HCT116 (cell line): Measurements from ENCODE around the gene WDR35.

Source experiments
- CTCF ChIP-seq, 3 experiments: fragments of 200-600 bp in 1 of 3; sonication (generic) in 1 of 3; IDR thresholded peaks in 2 of 3; conservative IDR thresholded peaks in 1 of 3; 2 replicates each; pipeline ENCODE4 v1.5.1; 2012 to 2017; ENCODE audit warnings: low read depth in 2 of 3, low read length in 2 of 3, antibody characterized with exemption in 1 of 3, borderline replicate concordance in 1 of 3, control low read depth in 1 of 3, mild to moderate bottlenecking in 1 of 3, mixed read lengths in 1 of 3, mixed run types in 1 of 3, moderate library complexity in 1 of 3; ENCODE audit not compliant: insufficient read depth in 1 of 3
- TF ChIP-seq, protein P1 (sequence below): IDR thresholded peaks from 2 replicates; pipeline ENCODE4 v1.6.1; 2012

DNA sequence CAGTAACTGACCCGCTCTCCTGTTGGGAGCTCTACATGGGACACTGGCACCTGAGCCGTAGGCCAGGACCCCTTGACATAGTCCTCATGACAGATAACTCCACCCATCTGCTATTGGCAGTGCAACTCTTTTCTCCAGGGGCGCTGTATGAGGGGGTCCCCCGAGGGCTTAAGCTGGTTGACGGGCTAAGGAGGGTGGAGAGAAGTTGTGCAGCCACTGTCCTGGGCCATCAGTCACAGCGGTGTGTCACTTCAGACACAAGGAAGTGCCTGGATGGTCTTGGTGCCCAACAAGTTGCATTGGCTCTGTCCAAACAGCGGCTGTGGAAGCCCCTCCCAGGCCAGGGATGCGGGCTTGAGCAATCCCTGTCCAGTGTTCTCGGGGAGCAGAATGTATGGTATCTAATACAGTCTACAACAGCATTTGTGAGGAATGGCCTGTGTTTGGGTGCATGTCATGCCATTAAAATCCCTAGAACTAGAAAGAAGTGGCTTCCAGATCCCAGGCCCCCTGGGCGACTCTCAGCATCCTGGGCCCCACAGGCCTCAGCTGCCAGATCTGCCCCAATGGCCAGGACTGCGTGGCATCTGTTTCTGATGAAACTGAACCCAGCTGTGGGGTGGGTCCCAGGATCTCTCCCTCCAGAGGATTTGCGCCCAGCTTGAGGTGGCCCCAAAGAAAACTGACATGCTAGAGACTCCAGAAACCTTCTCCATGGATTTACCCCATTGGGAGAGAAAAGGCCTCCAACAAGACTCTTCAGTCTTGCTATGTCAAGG is 111.4 kb downstream of the WDR35 start:
- TF ChIP-seq CTCF (IDR thresholded peaks at IDR 0.05 in 2 of 3, conservative IDR thresholded peaks at IDR 0.05 in 1 of 3; ENCODE audit: borderline replicate concordance in 1 of 3, insufficient read depth in 1 of 3, low read depth in 2 of 3, low read length in 2 of 3) = no peak
- TF ChIP-seq, protein P1, sequence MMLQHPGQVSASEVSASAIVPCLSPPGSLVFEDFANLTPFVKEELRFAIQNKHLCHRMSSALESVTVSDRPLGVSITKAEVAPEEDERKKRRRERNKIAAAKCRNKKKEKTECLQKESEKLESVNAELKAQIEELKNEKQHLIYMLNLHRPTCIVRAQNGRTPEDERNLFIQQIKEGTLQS = no peak
